ENCODE results near the gene APOL3.
"Not testable (repeated sequence)": the region's sequence is repeated elsewhere in the genome, so short reads cannot be mapped to it uniquely, and the experiment has no call there.

The APOL3 gene

DNA sequence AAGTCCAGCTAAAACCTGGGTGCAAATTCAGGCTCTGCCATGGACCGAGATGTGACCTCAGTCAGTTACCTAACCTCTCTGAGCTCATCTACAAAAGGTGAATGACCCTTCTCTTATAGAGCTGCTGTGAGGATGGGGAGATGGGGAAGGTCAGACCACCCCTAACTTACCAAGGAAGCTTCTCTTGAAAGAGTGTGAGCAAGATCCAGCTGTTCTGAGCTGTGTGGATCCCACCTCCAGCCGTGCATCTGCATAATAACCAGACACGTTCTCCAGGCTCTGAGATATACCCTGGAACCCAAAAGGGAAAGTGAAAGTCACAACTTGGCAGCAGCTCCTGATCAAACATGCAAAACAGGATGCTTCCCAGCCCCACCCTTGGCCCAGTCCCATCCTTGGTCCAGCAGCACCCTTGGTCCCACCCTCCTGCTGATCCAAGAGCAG lies at the start of gene APOL3:
APOL3 (minus strand) TSS at position 257 of the 444 bp plus-strand sequence. CDS start 11,700 bp downstream, outside the sequence.
- no peak for DNase-seq

- no peak for DNase-seq
Measured at GRCh38 chr22:36210224-36210623, 49.7 kb upstream of the APOL3 start.

GRCh38 chr22:36209488-36209908 lies 48.9 kb upstream of the APOL3 start:
- DNase-seq, result not testable (repeated sequence)

DNA sequence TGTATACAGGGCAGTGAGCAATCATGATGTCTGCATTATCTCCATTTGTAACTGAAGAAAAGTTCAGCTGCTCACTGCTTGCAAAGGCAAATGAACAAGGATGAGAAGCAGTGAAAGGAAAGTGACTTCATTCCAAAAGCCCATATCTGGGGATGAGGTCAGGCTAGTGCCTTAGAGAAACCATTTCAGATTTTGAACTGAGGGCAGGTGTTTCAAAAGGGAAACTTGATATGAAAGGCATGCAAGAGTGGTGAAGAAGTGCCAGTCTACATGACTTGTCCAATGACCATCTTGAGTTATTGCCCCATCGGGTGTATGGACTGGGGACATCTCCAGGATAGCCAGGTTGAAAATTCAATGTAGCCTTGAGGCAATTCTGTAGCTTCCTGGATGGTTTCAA lies 48.4 kb upstream of the APOL3 start:
- no peak for DNase-seq

GRCh38 chr22:36208162-36208765 lies 47.7 kb upstream of the APOL3 start:
- DNase-seq, result no peak

DNA sequence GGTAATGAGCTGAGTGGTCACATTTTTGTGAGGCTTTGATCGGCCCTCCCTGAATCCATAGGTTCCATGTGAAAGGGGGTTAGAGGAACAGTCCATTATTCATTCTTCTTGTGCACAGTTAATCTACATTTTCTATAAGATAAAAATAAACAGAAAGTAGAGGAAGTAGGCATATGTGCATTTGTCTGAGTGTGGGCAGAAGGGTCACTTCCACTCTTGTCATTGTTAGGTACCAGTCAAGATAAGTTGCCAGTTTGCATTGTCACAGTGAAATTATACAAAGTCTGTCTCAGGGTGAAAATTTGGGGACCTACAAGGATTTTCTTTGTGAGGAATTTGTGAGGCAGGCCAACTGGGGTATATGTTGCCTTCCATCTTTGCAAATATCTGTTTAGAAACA lies 45.7 kb upstream of the APOL3 start:
- DNase-seq, result no peak

GRCh38 chr22:36205573-36205972 lies 45.0 kb upstream of the APOL3 start:
- DNase-seq, result not testable (repeated sequence)

GRCh38 chr22:36204632-36205015 lies 44.1 kb upstream of the APOL3 start:
- no peak for DNase-seq

- no peak for DNase-seq
Measured at GRCh38 chr22:36204001-36204631, 43.6 kb upstream of the APOL3 start.

GRCh38 chr22:36203441-36203840 lies 42.9 kb upstream of the APOL3 start:
- not testable (repeated sequence) for DNase-seq

DNA sequence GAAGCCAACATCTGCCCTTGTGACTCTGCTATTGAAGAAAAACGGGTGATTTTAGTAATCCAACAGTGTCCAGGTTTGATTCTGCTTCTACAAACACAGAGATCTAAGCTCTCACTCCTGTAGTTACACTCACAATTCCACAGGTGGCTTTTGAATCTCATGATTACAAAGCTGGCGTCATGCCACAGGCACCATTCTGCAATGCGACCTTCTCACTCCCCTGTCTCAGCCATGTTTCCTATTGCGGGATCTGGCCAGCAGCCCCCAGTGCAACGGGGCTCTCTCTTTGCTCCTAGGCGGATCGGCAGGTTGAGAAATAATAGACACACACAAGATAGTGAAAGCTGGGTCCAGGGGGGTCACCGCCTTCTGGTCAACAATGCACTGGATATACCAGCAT lies 42.4 kb upstream of the APOL3 start:
- peak; percentile 48 to 52 for DNase-seq

DNA sequence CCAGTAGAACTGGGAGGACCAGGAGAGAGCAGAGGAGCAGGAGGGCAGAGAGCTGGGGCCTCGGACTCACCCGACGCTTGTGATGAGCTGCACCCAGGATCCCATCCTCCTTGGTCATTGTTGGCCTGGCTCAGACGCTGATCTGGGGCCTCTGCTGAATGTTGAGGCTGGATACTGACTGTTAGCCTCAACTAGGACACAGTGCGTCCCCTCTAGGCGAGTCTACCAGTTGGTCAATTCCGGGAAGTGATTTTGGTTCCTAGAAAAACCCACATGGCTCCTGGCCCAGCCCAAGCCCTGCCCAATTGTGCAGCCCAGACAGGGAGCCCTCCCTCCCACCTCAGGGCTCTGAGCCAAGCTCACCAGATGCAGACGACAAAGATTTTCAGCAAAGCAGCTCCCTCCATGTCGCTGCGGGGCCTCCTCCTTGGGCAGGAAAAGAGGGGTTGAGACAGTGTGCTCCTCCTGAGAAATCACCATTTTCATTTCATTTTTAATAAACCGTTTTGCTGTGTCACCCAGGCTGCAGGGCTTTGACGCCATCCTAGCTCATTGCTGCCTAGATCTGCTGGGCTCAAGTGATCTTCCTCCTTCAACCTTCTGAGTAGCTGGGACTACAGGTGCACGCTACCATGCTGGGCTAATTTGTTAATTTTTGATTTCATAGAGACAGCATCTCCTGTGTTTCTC lies 41.2 kb upstream of the APOL3 start, which contains the start of gene APOL4:
APOL4 (minus strand) TSS at position 180 of the 690 bp plus-strand sequence; CDS start at position 105, 75 bp downstream.
- peak; percentile 38 to 61 for DNase-seq

DNA sequence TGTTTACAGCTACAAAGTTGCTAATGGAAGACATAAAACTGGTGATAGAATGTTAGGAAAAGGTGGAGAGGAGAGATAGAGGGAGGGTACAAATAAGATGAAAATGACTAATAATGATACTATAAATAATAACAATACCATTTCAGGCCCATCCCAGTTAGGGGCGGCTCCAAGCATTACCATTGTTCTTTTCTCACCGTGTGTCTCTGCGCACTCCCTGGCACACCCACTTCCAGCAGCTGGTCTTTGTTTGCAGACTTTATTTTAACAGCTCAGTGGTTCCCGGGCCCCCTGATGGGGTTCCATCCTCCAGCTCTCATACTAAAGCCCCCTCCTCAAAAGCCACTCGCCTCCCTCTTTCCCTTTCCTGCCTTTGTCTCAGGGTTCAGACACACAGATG lies 40.5 kb upstream of the APOL3 start:
- not testable (repeated sequence) for DNase-seq

DNA sequence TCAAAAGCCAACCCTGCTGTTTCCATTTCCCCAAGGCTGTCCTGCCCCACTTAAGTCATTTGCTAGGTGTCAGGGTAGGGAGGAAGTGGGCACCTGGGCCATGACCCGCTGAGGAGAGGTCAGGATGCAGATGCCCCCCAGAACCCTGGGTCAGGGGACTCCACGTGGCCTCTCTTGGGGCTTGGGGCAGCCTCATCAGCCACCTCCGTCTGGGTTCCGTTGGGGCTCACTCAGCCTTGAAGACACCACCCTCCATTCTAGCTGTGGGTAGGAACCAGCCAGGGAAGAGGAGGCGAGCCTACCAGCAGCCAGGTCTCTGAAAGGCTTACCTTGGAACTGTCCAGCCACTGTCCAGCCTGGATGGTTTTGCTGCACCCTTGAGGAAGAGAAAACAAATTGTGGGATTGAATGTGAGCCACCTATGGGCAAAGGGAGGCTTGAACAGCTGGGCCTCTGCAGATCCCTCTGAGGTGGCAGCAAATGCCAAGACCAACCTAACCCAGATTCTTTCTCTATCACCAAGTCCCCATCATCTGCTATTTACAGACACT lies 38.5 kb upstream of the APOL3 start:
- DNase-seq, result no peak

- no peak for DNase-seq
Measured at GRCh38 chr22:36198536-36198935, 38.0 kb upstream of the APOL3 start.

DNA sequence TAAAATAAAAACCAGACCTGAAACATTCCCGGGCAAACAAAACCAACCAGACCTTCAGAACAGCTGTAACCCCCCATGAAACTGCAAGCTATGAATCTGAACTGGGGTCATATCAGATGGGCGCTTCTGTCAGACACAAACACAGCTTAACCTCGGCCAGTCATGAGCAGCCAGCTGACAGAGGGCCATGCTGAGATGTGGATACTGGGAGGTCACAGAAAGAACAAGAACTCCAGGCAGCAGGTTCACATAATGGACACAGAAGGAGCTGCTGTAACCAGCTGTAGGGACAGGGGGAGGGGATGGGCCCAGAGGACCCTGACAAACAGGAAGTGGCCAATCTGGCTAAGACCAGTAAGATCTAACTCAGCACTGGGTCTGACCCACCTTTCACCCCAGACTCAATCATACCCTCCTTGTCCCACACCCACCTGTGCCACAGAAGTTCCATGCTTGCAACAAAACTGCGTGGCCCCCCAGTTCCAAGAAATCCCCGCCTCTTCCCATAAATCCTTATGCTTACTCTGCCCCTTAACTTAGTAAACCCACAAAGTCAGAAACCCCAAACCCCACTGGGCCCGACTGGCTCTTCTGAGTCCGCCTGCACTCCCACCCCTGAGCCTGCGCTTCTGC lies 37.1 kb upstream of the APOL3 start:
- DNase-seq, result no peak

DNA sequence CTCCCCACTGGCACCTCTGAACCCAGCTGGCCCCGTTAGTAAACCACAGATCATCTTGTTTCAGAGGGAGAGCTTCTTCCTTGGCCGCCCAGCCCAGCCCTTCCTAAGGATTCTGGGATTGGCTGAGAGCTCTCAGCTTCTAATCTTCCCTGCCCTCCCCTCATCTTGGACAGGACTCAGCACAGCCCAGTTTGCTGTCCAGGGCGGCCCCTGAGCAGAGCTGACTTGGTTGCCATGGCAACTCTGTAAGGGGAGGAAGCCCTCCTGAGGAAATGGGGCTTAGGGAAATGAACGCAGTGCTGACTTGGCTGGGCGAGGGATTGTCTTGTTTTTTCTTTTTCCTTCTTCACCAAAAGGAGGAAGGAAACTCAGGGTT lies 36.5 kb upstream of the APOL3 start:
- DNase-seq, result no peak

GRCh38 chr22:36196254-36197064 lies 35.9 kb upstream of the APOL3 start:
- DNase-seq, result no peak

DNA sequence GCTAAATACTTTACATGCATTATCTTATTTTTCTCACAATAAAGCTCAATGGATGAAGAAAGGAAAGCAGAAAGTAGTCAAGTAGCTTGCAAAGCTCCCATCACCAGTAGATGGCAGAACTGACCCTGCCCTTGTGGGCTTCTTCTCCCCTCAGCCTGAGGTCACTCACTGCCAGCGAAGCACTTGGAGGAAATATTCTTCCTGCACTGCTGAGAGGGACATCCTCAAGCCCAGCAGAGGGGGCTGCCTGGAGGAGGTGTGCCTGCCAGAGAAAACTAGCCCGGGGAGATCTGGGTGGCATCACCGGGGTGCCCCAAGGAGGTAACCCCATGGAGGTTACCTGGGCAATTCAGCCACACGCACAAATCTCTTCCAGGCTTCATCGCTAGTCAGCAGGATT lies 34.4 kb upstream of the APOL3 start:
- peak; percentile 34 to 37 for DNase-seq

DNA sequence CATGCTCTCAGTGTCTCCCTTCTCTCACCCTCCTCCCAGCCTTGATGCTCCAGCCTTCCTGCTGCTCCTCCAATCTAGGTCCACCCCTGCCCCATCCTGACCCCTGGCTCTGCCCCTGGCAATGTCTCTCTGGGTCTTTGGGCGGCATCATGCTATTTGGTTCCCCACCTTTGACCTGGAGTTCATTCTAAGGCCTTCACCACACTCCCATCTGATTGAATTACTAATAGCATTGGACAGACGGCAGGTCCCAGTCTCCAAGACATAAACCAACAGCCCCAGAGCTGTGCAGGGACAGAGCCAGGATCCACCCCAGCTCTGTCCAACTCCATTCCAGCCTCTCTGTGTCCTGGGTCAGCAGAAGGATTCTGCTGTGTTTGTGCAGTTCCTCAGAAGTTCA lies 33.8 kb upstream of the APOL3 start:
- DNase-seq, result no peak

GRCh38 chr22:36193577-36193976 lies 33.0 kb upstream of the APOL3 start:
- no peak for DNase-seq

DNA sequence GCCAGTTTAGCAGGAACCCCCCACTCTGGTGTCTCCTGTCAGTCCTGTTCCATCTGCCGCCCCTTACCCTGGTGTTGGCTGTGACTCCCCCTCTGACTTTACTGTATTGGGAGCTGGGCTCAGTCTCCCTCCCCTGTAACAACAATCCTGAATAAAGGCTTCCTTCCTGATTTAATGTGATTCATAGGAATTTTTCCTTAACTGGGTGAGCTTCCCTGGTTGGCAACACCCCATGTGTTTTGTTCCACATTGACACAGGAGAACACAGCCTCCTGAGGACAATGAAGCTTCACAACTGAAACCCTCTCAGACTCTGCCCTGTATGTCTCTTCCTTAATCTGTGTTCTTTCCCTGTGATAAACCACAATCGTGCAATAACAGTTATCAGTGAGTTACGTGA lies 32.6 kb upstream of the APOL3 start:
- DNase-seq, result no peak

Measured in SHP77 (cell line).